ENCODE measurements around the gene SCNM1. TPM values are rescaled to one million over a fixed set of nuclear protein-coding genes. Genes with fewer than 3 reads are reported as not detected.

Gene SCNM1, protein sequence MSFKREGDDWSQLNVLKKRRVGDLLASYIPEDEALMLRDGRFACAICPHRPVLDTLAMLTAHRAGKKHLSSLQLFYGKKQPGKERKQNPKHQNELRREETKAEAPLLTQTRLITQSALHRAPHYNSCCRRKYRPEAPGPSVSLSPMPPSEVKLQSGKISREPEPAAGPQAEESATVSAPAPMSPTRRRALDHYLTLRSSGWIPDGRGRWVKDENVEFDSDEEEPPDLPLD
- total RNA-seq (2022; extraction: Qiagen RNA extraction; ENCODE audit: low read depth): 43.2 to 48.0 TPM (median 45.2 TPM) in 5 replicates

DNA sequence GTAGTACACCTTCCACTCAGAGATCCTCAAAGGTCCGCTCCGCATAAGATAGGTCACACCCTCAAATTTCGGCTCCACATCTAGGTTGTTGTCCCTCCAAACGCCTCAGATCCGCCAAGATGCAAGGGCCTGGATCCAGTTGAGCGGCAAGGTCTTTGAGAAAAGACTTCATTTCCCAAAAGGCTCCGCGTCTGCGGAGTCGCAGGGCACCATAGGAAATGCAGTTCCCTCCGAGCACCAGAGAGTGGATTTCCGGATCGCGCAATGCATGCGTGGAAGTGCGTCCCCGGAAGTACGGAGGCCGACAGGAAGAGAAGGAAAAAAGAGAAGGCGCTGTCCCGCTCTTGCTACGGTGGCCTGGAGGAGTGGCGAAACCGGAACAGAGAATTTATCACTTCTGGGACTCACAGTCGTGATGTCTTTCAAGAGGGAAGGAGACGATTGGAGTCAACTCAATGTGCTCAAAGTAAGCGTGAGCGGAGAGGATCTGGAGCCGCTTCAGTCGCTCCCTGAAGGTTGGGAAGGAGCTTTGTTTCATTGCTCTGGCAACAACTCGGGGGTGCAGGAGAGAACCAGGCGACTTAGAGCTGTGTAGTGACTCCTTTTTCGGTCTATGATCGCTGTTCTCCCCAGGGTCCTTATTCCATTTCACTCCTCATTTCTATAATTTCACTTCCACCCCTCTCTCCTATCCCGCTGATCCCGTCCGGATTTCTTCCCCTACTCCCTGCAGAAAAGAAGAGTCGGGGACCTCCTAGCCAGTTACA, at the start of gene SCNM1, which contains the start of gene LYSMD1:
Gene SCNM1 (plus strand): TSS at position 407 of the 767 bp plus-strand sequence. CDS start 9 bp downstream, at position 416.
Gene LYSMD1 (minus strand): TSS at position 165 of the 767 bp plus-strand sequence. CDS start 644 bp downstream, outside the sequence.

DNA sequence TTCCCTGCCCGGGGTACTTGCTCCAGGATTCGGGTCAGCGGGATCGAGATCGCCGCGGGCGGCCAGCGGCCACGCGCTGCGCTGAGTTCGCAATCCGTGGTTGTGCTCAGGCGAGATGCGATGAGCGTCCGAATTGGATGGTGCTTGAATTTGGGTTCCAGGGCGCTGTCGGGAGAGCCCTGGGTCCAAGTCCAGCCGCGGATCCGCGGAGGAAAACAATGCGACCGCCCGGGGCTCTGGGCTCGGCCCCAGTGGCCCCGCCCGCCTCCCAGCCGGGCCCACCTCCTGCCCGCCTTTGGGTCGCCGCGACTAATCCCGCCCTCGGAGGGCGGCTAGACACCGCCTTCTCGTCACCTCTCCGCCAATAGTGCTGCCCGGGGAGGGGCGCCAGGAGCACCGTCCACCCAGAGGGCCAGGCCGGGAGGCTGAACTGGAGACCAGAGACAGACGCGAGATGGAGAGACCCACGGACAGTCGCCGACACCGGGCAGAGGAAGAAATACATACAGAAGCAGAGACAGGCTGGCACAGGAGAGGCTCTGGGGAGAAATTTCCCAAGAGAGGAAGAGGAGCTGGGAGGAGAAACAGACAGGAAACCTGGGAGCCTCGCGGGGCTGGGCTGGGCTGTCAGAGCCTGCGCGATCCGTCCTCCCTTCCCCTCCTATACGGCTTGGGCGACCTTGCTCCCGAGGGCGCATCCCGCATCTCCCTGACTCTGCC, 19.4 kb upstream of the SCNM1 start, which contains the start of gene SEMA6C:
Gene SEMA6C (minus strand): TSS at position 220 of the 720 bp plus-strand sequence. CDS start 4,010 bp downstream, outside the sequence.

DNA sequence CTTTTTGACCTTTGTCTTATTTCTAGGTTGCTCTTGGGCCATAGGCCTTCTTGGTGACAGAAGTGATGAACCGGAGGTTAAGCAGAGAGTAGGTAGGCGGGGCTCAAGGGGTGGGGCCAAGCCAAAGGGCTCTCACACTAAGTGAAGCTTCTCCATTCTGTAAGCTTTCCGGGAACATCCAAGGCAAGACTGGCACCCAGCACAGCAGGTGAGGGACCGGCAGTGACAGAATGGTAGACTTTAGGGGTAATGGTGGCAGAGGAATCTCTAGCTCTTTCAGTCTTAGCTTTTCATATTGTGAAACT, 9.5 kb upstream of the SCNM1 start, which contains the start of gene TNFAIP8L2:
Gene TNFAIP8L2 (plus strand): TSS at position 135 of the 305 bp plus-strand sequence. CDS start 2,049 bp downstream, outside the sequence.

DNA sequence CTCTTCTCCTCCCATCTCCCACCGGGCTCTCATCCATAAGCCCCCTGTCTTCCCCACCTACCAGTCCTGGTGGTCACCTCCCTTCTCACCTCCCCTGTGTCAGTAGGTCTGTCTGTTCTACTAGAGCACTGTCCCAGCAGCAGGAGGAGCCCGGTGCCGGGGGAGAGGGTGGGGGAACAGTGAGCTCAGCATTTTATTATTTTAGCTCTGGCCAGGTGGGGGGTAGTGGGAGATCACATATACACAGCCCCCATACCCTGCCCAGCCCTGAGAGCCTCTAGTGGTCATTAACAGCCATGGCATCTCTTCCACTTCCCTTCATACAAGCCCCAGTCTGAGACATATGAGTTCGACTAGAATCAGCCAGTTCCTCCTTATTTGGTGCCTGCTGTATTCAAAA, 9.9 kb downstream of the SCNM1 start, which contains the start of gene TMOD4:
Gene TMOD4 (minus strand): TSS at position 119 of the 400 bp plus-strand sequence. CDS start 1,106 bp downstream, outside the sequence.

DNA sequence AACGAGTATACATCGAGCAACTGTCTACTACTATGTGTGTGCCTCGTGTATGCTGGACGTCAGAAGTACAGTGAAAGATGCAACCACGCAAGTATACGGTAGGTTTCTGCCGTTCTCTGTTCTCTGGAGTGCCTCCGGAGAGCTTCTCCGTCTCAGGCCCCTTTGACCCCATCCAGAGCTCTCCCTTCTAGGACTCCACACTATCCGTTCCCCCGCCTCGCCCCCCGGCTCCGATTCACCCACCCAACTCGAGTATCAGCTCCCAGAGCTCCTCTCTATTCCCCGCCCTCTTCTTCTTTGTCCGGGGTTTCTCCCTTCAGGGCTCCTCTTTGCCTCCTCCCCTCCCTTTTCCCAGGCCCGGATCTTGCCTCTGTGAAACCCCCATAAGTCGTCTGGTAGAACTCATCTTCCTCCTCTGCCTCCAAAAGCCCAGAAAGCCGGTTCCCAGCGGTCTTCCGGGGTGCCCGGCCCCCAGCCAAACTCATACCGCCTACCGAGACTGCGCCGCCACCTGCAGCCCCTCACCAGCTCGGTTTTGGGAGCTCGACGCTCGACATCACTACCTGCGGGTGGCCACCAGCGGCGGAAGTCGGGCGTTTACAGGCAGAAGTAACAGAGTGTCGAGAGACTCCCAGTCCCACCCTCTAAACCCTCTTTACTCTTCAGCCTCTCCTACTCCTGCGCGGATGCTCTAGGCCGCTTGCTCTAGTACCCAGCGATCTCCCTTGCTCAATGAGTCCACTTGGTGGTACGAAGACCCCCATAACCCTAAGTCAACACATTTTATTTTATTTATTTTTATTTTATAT, 23.9 kb downstream of the SCNM1 start, which contains the start of gene VPS72:
Gene VPS72 (minus strand): TSS at position 561 of the 809 bp plus-strand sequence. CDS start 76 bp downstream, at position 485.

DNA sequence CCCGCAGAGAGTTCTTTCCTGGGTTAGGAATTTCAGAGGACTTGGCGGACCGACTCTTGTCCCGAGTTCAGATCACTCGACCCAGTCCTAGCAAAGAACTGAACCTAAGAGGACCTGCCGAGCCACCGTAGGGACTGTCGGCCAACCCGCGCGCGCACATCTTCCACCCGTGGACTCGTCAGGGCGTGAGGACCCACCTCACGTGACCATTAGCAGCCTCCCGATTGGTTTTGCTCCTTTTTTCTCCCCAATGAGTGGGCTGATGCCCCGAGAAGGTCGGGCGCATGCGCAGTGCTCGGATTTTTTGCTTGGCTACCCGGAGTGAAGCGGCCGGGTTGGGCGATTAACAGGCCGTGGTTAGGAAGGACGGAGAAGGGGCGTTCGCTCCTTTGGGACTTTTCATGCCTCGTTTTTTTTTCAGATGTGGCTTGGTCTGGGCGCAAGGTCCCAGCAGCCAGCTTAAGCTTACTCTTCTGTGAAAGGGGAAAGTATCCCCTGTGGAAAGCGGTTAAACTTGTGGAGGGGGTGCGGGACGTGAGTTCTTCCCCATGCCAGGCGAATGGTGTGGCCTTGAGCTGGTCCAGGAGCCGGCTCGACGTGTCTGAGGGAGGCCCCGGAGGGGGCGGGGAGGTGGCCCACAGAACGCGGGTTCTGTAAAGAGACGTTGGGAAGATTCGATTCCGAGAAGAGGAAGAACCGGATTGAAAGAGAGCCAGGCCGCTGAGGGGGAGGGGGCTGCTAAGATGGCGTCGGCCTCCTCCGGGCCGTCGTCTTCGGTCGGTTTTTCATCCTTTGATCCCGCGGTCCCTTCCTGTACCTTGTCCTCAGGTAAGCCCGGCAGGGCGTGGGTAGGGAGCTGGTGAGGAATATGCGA, 32.5 kb downstream of the SCNM1 start, which contains the start of gene PIP5K1A:
Gene PIP5K1A (plus strand): TSS at position 299 of the 874 bp plus-strand sequence. CDS start 445 bp downstream, at position 744.

Other genes starting within 250 kb of the SCNM1 start
- 22.9 to 24.6 TPM (median 23.6 TPM) in 5 replicates for gene SETDB1, start 239.8 kb upstream of the SCNM1 start, total RNA-seq (2022; extraction: Qiagen RNA extraction; ENCODE audit: low read depth)
- gene CERS2, start 191.3 kb upstream of the SCNM1 start, total RNA-seq (2022; extraction: Qiagen RNA extraction; ENCODE audit: low read depth): 249 to 266 TPM (median 256 TPM) in 5 replicates
- gene ANXA9, start 183.9 kb upstream of the SCNM1 start, total RNA-seq (2022; extraction: Qiagen RNA extraction; ENCODE audit: low read depth): 0.70 to 1.3 TPM (median 0.83 TPM) in 5 replicates
- 2.4 to 3.7 TPM (median 3.0 TPM) in 5 replicates for gene MINDY1, start 159.2 kb upstream of the SCNM1 start, total RNA-seq (2022; extraction: Qiagen RNA extraction; ENCODE audit: low read depth)
- gene PRUNE1, start 157.7 kb upstream of the SCNM1 start, total RNA-seq (2022; extraction: Qiagen RNA extraction; ENCODE audit: low read depth): 12.4 to 16.7 TPM (median 14.9 TPM) in 5 replicates
- gene BNIPL, start 129.6 kb upstream of the SCNM1 start, total RNA-seq (2022; extraction: Qiagen RNA extraction; ENCODE audit: low read depth): 0.09 to 0.12 TPM (median 0.11 TPM) in 4 of 5 replicates, not detected in the other
- 5.5 to 9.1 TPM (median 7.4 TPM) in 5 replicates for gene C1orf56, start 118.4 kb upstream of the SCNM1 start, total RNA-seq (2022; extraction: Qiagen RNA extraction; ENCODE audit: low read depth)
- gene CDC42SE1, start 106.5 kb upstream of the SCNM1 start, total RNA-seq (2022; extraction: Qiagen RNA extraction; ENCODE audit: low read depth): 68.9 to 77.7 TPM (median 75.0 TPM) in 5 replicates
- 15.1 to 18.7 TPM (median 17.2 TPM) in 5 replicates for gene MLLT11, start 105.7 kb upstream of the SCNM1 start, total RNA-seq (2022; extraction: Qiagen RNA extraction; ENCODE audit: low read depth)
- gene GABPB2, start 95.4 kb upstream of the SCNM1 start, total RNA-seq (2022; extraction: Qiagen RNA extraction; ENCODE audit: low read depth): 2.1 to 3.9 TPM (median 3.8 TPM) in 5 replicates
- 1.0 to 3.0 TPM (median 1.9 TPM) in 5 replicates for gene SEMA6C, start 19.5 kb upstream of the SCNM1 start, total RNA-seq (2022; extraction: Qiagen RNA extraction; ENCODE audit: low read depth)
- not detected in 5 replicates for gene TNFAIP8L2, start 9.5 kb upstream of the SCNM1 start, total RNA-seq (2022; extraction: Qiagen RNA extraction; ENCODE audit: low read depth)
- gene LYSMD1, start 242 bp upstream of the SCNM1 start, total RNA-seq (2022; extraction: Qiagen RNA extraction; ENCODE audit: low read depth): 5.5 to 9.9 TPM (median 5.7 TPM) in 5 replicates
- gene TMOD4, start 9.8 kb downstream of the SCNM1 start, total RNA-seq (2022; extraction: Qiagen RNA extraction; ENCODE audit: low read depth): 0.25 to 0.35 TPM in 2 of 5 replicates, not detected in the others
- 44.8 to 61.9 TPM (median 47.4 TPM) in 5 replicates for gene VPS72, start 24.1 kb downstream of the SCNM1 start, total RNA-seq (2022; extraction: Qiagen RNA extraction; ENCODE audit: low read depth)
- gene PIP5K1A, start 32.4 kb downstream of the SCNM1 start, total RNA-seq (2022; extraction: Qiagen RNA extraction; ENCODE audit: low read depth): 41.8 to 52.4 TPM (median 45.2 TPM) in 5 replicates
- gene PSMD4, start 88.6 kb downstream of the SCNM1 start, total RNA-seq (2022; extraction: Qiagen RNA extraction; ENCODE audit: low read depth): 165 to 226 TPM (median 194 TPM) in 5 replicates
- gene ZNF687, start 116.2 kb downstream of the SCNM1 start, total RNA-seq (2022; extraction: Qiagen RNA extraction; ENCODE audit: low read depth): 13.1 to 15.6 TPM (median 14.6 TPM) in 5 replicates
- 23.9 to 30.9 TPM (median 29.1 TPM) in 5 replicates for gene PI4KB, start 161.3 kb downstream of the SCNM1 start, total RNA-seq (2022; extraction: Qiagen RNA extraction; ENCODE audit: low read depth)
- 27.3 to 30.3 TPM (median 28.2 TPM) in 5 replicates for gene RFX5, start 181.1 kb downstream of the SCNM1 start, total RNA-seq (2022; extraction: Qiagen RNA extraction; ENCODE audit: low read depth)
- gene SELENBP1, start 206.6 kb downstream of the SCNM1 start, total RNA-seq (2022; extraction: Qiagen RNA extraction; ENCODE audit: low read depth): 5.0 to 7.4 TPM (median 5.6 TPM) in 5 replicates
- 338 to 445 TPM (median 430 TPM) in 5 replicates for gene PSMB4, start 233.4 kb downstream of the SCNM1 start, total RNA-seq (2022; extraction: Qiagen RNA extraction; ENCODE audit: low read depth)

All from A549 treated with CpdA at 1 μM for 4 hours (cell line).